ENCODE results near the gene PFN2.
A peak's percentile ranks its signal among the peaks of the same experiment; 100 is the strongest.
"Not testable (repeated sequence)": the region's sequence is repeated elsewhere in the genome, so short reads cannot be mapped to it uniquely, and the experiment has no call there.

The PFN2 gene

GRCh38 chr3:149958171-149958796, 12.4 kb downstream of the PFN2 start:
- Histone ChIP-seq H3K9ac (no peak overlapping the region), H3K36me3 (peaks cover 0 to 86% (median 19%) of the 10 kb centered on the region in 11 experiments; a peak in 17 of 22 replicates), H3K9me3 (replicated peaks in 1 of 11) (no peaks in the 10 kb centered on the region), H3K4me1 (peaks cover 17 to 50% (median 23%) of the 10 kb centered on the region in 10 experiments), H4K20me1 (peaks cover 0 to 100% (median 20%) of the 10 kb centered on the region in 11 experiments; a peak in 14 of 22 replicates), H3K27me3 (no peaks in the 10 kb centered on the region), H3K4me2 (no peak overlapping the region), H3K27ac (no peak overlapping the region), H3K4me3 (no peak overlapping the region)
- TF ChIP-seq Cebpa-rat (IDR thresholded peaks at IDR 0.05), result no peak

GRCh38 chr3:149957361-149958125, 13.2 kb downstream of the PFN2 start:
- Histone ChIP-seq H3K4me1 (peaks cover 17 to 56% (median 23%) of the 10 kb centered on the region in 10 experiments), H3K36me3 (peaks cover 3 to 85% (median 20%) of the 10 kb centered on the region in 11 experiments; a peak in 17 of 22 replicates), H3K9ac (no peak overlapping the region), H4K20me1 (peaks cover 0 to 100% (median 20%) of the 10 kb centered on the region in 11 experiments; a peak in 14 of 22 replicates), H3K4me3 (no peak overlapping the region), H3K4me2 (0 out of 22 replicates have a peak overlapping the region, but pooled peaks of 1 of the 11 experiments have one; percentile 9), H3K9me3 (replicated peaks in 1 of 11) (no peaks in the 10 kb centered on the region), H3K27me3 (no peaks in the 10 kb centered on the region), H3K27ac (no peak overlapping the region)
- no peak for TF ChIP-seq Cebpa-rat (IDR thresholded peaks at IDR 0.05)

DNA sequence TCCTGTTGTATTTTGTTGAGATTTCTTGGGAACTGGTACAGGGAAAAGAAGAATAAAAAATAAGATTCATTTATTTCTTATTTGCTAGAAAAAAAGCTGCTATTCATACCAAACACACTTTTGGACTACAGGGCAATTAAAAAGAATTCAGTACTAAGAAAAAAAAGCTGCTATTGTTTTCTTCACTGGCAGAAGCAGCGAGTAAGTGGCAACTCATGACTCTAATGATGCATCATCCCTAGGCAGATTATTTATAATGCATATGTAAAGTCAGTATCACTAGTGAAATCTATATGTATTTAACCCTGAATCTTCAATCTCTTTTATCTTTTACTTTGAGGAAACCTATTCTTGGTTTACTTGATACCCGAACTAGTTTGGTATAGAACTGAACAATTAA, 15.2 kb downstream of the PFN2 start:
- no peak for TF ChIP-seq Cebpa-rat (IDR thresholded peaks at IDR 0.05)
- H4K20me1 ChIP-seq, result peaks cover 0 to 100% (median 20%) of the 10 kb centered on the region in 11 experiments; a peak in 14 of 22 replicates
- H3K9ac ChIP-seq, result no peak overlapping the region
- no peak overlapping the region for H3K27ac ChIP-seq
- H3K36me3 ChIP-seq, result peaks cover 19 to 87% (median 39%) of the 10 kb centered on the region in 11 experiments; a peak in 20 of 22 replicates
- peaks cover 17 to 69% (median 23%) of the 10 kb centered on the region in 10 experiments for H3K4me1 ChIP-seq
- H3K4me3 ChIP-seq, result no peak overlapping the region
- peak overlapping the region in 7 of 11 experiments; percentile 14 to 77 (median 42); a peak in 11 of 22 replicates for H3K4me2 ChIP-seq
- no peaks in the 10 kb centered on the region for H3K27me3 ChIP-seq
- no peaks in the 10 kb centered on the region for H3K9me3 ChIP-seq (replicated peaks in 1 of 11)

GRCh38 chr3:149954812-149955211, 15.9 kb downstream of the PFN2 start:
- no peak overlapping the region for H3K27ac ChIP-seq
- no peak overlapping the region for H3K4me3 ChIP-seq
- H3K4me2 ChIP-seq, result peak overlapping the region; percentile 15 to 77 (median 40); a peak in 18 of 22 replicates
- no peak overlapping the region for H3K9ac ChIP-seq
- TF ChIP-seq Cebpa-rat (IDR thresholded peaks at IDR 0.05), result no peak
- no peaks in the 10 kb centered on the region for H3K27me3 ChIP-seq
- H3K36me3 ChIP-seq, result peaks cover 22 to 88% (median 43%) of the 10 kb centered on the region in 11 experiments; a peak in 20 of 22 replicates
- no peaks in the 10 kb centered on the region for H3K9me3 ChIP-seq (replicated peaks in 1 of 11)
- H4K20me1 ChIP-seq, result peaks cover 0 to 100% (median 20%) of the 10 kb centered on the region in 11 experiments; a peak in 14 of 22 replicates
- peaks cover 17 to 69% (median 23%) of the 10 kb centered on the region in 10 experiments for H3K4me1 ChIP-seq

GRCh38 chr3:149949181-149949580, 21.5 kb downstream of the PFN2 start:
- Histone ChIP-seq H3K27me3 (no peaks in the 10 kb centered on the region), H4K20me1 (peaks cover 0 to 98% (median 11%) of the 10 kb centered on the region in 11 experiments; a peak in 10 of 22 replicates), H3K4me1 (peaks cover 2 to 57% (median 4%) of the 10 kb centered on the region in 10 experiments; a peak in 18 of 20 replicates), H3K4me3 (no peak overlapping the region), H3K9ac (no peak overlapping the region), H3K4me2 (no peak overlapping the region), H3K27ac (no peak overlapping the region), H3K36me3 (peaks cover 36 to 94% (median 63%) of the 10 kb centered on the region in 11 experiments; a peak in 21 of 22 replicates), H3K9me3 (replicated peaks in 1 of 11) (peaks cover 4 to 20% (median 14%) of the 10 kb centered on the region in 11 experiments; a peak in 19 of 22 replicates)
- TF ChIP-seq Cebpa-rat (IDR thresholded peaks at IDR 0.05), result no peak

- H4K20me1 ChIP-seq, result peaks cover 0 to 98% (median under 1%) of the 10 kb centered on the region in 11 experiments; a peak in 8 of 22 replicates
- peaks cover 17 to 38% (median 32%) of the 10 kb centered on the region in 11 experiments; a peak in 20 of 22 replicates for H3K9me3 ChIP-seq (replicated peaks in 1 of 11)
- H3K9ac ChIP-seq, result no peak overlapping the region
- no peaks in the 10 kb centered on the region for H3K27me3 ChIP-seq
- H3K27ac ChIP-seq, result no peak overlapping the region
- H3K36me3 ChIP-seq, result peaks cover 35 to 98% (median 65%) of the 10 kb centered on the region in 11 experiments
- H3K4me2 ChIP-seq, result no peak overlapping the region; a peak in 1 of 22 replicates
- H3K4me3 ChIP-seq, result no peak overlapping the region
- TF ChIP-seq Cebpa-rat (IDR thresholded peaks at IDR 0.05), result no peak
- H3K4me1 ChIP-seq, result peaks cover 0 to 39% (median 0%) of the 10 kb centered on the region in 10 experiments; a peak in 3 of 20 replicates
Observed at GRCh38 chr3:149947231-149947630, 23.5 kb downstream of the PFN2 start.

GRCh38 chr3:149943966-149944365, 26.7 kb downstream of the PFN2 start:
- not testable (repeated sequence) for H3K27me3 ChIP-seq, H3K9ac ChIP-seq, H3K4me3 ChIP-seq, H3K4me2 ChIP-seq, H3K27ac ChIP-seq
- Histone ChIP-seq H3K9me3 (replicated peaks in 1 of 11) (peaks cover 17 to 43% (median 32%) of the 10 kb centered on the region in 11 experiments; a peak in 20 of 22 replicates), H3K4me1 (peaks cover 0 to 23% (median 0%) of the 10 kb centered on the region in 10 experiments; a peak in 3 of 20 replicates), H3K36me3 (peaks cover 20 to 96% (median 50%) of the 10 kb centered on the region in 11 experiments; a peak in 21 of 22 replicates), H4K20me1 (peaks cover 0 to 98% (median 0%) of the 10 kb centered on the region in 11 experiments; a peak in 7 of 22 replicates)

GRCh38 chr3:149942409-149942808, 28.3 kb downstream of the PFN2 start:
- Histone ChIP-seq H3K27me3 (no peaks in the 10 kb centered on the region), H3K4me1 (peaks cover 0 to 15% (median 0%) of the 10 kb centered on the region in 10 experiments; a peak in 3 of 20 replicates), H3K4me2 (no peak overlapping the region), H4K20me1 (peaks cover 0 to 98% (median 0%) of the 10 kb centered on the region in 11 experiments; a peak in 8 of 22 replicates), H3K4me3 (no peak overlapping the region), H3K27ac (no peak overlapping the region), H3K9me3 (replicated peaks in 1 of 11) (peaks cover 17 to 40% (median 32%) of the 10 kb centered on the region in 11 experiments; a peak in 20 of 22 replicates), H3K36me3 (peaks cover 10 to 95% (median 36%) of the 10 kb centered on the region in 11 experiments; a peak in 21 of 22 replicates), H3K9ac (no peak overlapping the region)
- TF ChIP-seq Cebpa-rat (IDR thresholded peaks at IDR 0.05), result no peak

Measured in BLaER1 treated with 17β-estradiol and CSF1 and Interleukin-3, amounts not matched to agents 10 nM and 100 nM (cell line).